Neuron (in vitro differentiated cells): ENCODE measurements around the gene MXRA5.
"Not testable (repeated sequence)": the region's sequence is repeated elsewhere in the genome, so short reads cannot be mapped to it uniquely, and the experiment has no call there.

Experiments used
- H2AFZ ChIP-seq: one replicate; pipeline ENCODE4 v1.6.1; 2013; ENCODE audit warnings: low read depth, mild to moderate bottlenecking, inconsistent platforms, low read length, moderate library complexity
- H3K27me3 ChIP-seq: one replicate; pipeline ENCODE4 v1.6.1; 2013; ENCODE audit warnings: low read length; ENCODE audit not compliant: insufficient read depth
- H3K36me3 ChIP-seq: one replicate; pipeline ENCODE4 v1.6.1; 2013; ENCODE audit warnings: low read length; ENCODE audit not compliant: insufficient read depth
- H3K4me1 ChIP-seq: one replicate; pipeline ENCODE4 v1.6.1; 2013; ENCODE audit warnings: low read length; ENCODE audit not compliant: insufficient read depth
- H3K4me3 ChIP-seq: 2 replicates; pipeline ENCODE4 v1.5.1; 2013; ENCODE audit warnings: mild to moderate bottlenecking, low read length, moderate library complexity
- H3K9me3 ChIP-seq: one replicate; pipeline ENCODE4 v1.6.1; 2013; ENCODE audit warnings: low read length

MXRA5 gene

DNA sequence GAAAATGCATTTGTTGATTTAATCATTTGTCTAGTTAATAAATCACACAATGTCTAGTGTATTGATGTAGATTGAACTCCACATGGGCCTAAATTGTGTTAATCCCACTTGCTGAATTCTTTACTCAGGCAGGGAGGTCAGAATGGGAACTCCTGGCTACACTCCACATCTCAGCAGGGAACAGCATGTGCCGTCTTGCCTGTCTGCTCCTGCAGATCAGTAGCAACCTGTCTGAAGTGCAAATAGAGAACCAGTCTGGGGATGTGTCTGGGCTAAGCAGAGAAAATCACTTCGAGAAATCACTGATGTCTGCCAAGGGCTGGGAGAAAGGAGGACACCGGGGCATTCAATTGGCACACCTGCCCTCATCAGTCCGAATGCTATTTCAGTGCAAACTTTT is 16.5 kb upstream of the MXRA5 start:
- Histone ChIP-seq H3K9me3 (no peaks in the 10 kb centered on the region), H2AFZ (no peak overlapping the region), H3K4me1 (no peaks in the 10 kb centered on the region), H3K4me3 (no peak overlapping the region), H3K36me3 (no peaks in the 10 kb centered on the region), H3K27me3 (no peaks in the 10 kb centered on the region)

DNA sequence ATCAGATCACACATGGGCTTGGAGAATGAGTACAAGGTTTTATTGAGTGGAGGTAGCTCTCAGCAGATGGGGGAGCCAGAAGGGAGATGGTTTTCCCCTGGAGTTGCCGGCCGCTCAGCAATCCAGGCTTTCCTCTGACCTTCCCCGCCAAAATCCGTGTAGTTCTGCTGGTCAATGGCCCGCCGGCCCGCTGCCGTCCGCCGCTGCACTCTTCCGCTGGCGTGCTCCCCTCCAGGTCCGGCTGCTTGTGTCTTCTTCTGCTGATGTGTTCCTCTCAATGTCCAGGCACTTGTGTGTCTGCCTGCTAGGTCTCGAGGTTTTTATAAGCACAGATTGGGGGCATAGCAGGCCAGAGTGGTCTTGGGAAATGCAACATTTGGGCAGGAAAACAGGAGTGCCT is 14.4 kb upstream of the MXRA5 start:
- no peaks in the 10 kb centered on the region for H3K36me3 ChIP-seq
- no peak overlapping the region for H3K4me3 ChIP-seq
- no peaks in the 10 kb centered on the region for H3K27me3 ChIP-seq
- no peak overlapping the region for H2AFZ ChIP-seq
- no peaks in the 10 kb centered on the region for H3K9me3 ChIP-seq
- no peaks in the 10 kb centered on the region for H3K4me1 ChIP-seq

- not testable (repeated sequence) for H3K4me3 ChIP-seq, H3K27me3 ChIP-seq, H3K9me3 ChIP-seq, H2AFZ ChIP-seq, H3K36me3 ChIP-seq, H3K4me1 ChIP-seq
These were observed 6.3 kb upstream of the MXRA5 start for GRCh38 chrX:3352741-3353140.

DNA sequence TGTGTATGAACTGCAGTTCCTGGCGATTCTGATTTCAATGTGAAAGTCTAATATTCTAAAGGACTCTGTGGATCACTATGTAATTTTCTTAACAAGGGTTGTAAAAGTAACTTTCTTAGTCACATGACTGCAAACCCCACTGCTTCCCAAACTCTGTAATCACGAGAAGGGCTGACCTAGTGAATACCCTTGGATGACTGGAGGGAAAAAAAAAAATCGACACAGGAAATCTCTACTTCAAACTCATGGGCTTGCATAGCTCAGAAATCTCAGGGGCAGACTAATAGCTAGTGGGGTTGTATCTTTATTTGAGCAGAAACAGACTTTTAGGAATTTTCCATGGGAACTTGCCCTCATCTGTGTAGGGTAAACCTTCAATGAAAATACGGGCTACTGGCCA is 4.8 kb upstream of the MXRA5 start:
- Histone ChIP-seq H3K4me3 (no peak overlapping the region), H3K9me3 (peaks cover 3% of the 10 kb centered on the region), H3K4me1 (no peaks in the 10 kb centered on the region), H2AFZ (no peak overlapping the region), H3K27me3 (peaks cover 5% of the 10 kb centered on the region), H3K36me3 (no peaks in the 10 kb centered on the region)

GRCh38 chrX:3348191-3348590 is 1.7 kb upstream of the MXRA5 start:
- peaks cover 5% of the 10 kb centered on the region for H3K27me3 ChIP-seq
- no peaks in the 10 kb centered on the region for H3K4me1 ChIP-seq
- H3K9me3 ChIP-seq: peaks cover 3% of the 10 kb centered on the region
- H2AFZ ChIP-seq: no peak overlapping the region
- H3K36me3 ChIP-seq: no peaks in the 10 kb centered on the region
- no peak overlapping the region for H3K4me3 ChIP-seq

DNA sequence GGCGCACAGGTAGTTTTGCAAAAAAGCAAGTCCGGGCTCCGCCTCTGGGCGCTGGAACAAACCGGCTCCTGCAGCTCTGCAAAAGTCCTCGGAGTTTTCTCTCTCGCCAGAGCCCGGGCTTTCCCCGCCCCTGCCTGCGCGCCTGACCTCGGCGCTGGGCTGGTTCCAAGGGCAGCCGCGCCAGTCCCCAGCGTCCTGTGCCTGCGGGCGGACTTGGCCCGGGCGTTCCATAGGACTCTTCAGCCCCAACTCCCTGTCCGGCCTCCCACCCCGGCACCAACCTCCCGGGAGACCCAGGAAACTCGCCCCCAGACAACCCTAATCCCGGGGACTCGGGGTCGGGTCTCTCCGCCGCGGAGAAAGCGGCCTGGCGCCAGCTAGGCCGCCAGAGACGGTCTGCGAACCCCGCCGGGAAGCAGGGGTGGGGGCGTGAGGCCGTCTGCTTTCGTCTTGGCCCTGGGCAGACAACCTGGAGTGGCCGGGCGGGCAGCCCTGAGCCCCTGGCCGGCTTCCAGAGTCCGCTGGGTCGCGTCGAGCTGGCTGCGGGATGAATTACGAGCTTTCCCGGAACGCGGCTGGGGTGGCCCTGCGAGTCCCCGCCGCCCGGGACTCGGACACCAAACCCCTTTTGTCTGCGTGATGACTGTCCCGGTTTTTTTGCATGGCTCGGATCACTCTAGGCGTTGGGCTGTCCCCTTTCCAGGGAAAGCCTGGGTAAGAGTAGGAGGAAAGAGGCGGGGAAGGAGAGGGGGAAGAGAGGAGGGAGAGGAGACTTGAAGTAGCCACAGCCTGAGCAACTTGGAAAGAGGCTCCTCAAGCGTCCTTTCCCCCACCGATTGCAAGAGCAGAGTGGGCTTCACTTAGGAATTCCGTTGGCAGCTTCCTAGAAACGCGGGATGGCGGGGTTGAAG is 916 bp downstream of the MXRA5 start:
- H3K9me3 ChIP-seq: peaks cover 3% of the 10 kb centered on the region
- peaks cover 2% of the 10 kb centered on the region for H3K27me3 ChIP-seq
- peak overlapping the region; percentile 77 for H2AFZ ChIP-seq
- H3K4me1 ChIP-seq: no peaks in the 10 kb centered on the region
- H3K36me3 ChIP-seq: no peaks in the 10 kb centered on the region
- peak overlapping the region; percentile 49 for H3K4me3 ChIP-seq

DNA sequence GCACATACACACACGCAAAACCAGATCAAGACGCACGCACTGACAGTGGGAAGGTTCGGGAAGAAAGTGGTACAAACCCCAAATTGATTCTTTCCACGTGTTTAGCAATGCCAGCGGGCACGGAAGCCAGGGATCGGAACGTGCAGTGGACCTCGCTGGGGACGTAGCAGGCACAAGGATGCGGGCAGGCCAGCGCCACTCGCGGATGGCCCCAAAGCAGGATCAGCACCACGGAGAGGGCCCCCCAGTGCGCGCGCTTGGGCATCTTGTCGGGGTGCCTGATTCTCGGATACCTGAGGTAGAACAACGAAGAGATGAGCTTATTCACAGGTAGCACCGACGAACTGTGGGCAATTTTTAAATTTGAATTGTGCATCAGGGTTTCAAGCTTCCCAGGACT is 2.9 kb downstream of the MXRA5 start:
- H3K27me3 ChIP-seq, H3K4me3 ChIP-seq, H3K4me1 ChIP-seq, H3K9me3 ChIP-seq, H3K36me3 ChIP-seq, H2AFZ ChIP-seq: not testable (repeated sequence)

GRCh38 chrX:3340016-3340415 is 6.4 kb downstream of the MXRA5 start:
- H2AFZ ChIP-seq: no peak overlapping the region
- H3K4me1 ChIP-seq: no peaks in the 10 kb centered on the region
- H3K4me3 ChIP-seq: no peak overlapping the region
- H3K27me3 ChIP-seq: no peaks in the 10 kb centered on the region
- H3K36me3 ChIP-seq: no peaks in the 10 kb centered on the region
- H3K9me3 ChIP-seq: no peaks in the 10 kb centered on the region

- H3K4me3 ChIP-seq: no peak overlapping the region
- no peaks in the 10 kb centered on the region for H3K4me1 ChIP-seq
- no peaks in the 10 kb centered on the region for H3K27me3 ChIP-seq
These were observed 19.8 kb downstream of the MXRA5 start for GRCh38 chrX:3326681-3327080.

DNA sequence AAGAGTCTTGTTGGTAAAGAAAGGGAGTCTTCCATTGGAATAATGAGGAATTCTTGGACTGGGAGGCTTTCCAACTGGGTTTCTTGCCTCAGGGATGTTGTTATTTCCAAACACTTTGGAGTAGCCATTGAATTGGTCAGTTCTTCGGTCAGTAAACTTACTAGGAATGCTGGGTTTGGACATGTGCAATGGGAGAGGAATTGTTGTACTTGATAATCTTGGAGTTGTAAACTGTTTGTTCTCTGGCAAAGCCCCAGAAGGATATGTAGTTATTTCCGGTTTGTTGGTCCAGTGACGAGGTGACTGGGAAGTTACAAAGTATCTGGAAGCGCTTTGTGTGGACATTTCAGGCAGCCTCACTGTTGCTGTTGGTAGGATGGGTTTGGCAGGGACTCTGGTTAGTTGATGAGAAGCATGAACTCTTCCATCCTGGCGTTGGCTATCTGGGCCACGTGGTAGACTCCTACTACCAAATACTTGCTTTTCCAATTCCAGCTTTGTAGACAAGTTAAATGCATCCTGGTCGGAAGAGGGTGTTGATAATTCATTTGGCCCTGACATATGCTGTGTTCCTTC is 25.9 kb downstream of the MXRA5 start:
- no peak overlapping the region for H2AFZ ChIP-seq
- no peaks in the 10 kb centered on the region for H3K9me3 ChIP-seq
- no peak overlapping the region for H3K4me3 ChIP-seq
- no peaks in the 10 kb centered on the region for H3K36me3 ChIP-seq
- H3K27me3 ChIP-seq: no peaks in the 10 kb centered on the region
- no peaks in the 10 kb centered on the region for H3K4me1 ChIP-seq

More at GRCh38 chrX:3326681-3327080, 19.8 kb downstream of the MXRA5 start:
- Histone ChIP-seq H2AFZ (no peak overlapping the region), H3K36me3 (no peaks in the 10 kb centered on the region), H3K9me3 (no peaks in the 10 kb centered on the region)

DNA sequence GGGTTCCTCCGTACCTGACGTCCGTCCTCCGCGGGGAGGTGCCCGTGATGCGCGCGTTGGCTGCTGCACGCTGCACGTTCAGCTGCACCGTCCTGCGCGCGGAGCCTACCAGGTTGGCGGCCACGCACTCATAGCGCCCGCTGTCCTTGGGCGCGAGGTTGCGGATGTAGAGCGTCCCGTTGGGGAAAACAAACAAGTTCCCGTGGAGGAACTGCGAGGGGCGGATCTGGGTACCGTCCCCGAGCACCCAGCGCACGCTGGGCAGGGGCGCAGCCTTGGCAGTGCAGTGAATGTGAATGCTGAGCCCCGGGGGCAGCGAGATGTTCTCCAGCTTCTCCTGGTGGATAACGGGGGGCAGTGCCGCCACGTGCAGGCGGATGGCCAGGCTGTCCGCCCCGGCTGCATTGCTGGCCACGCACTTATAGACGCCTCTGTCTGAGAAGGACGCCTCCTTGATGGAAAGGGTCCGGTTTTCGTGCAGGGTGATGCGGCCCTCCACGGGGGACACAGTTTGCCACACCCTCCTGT is 29.2 kb downstream of the MXRA5 start:
- Histone ChIP-seq H3K36me3 (no peaks in the 10 kb centered on the region), H3K4me3 (no peak overlapping the region), H3K9me3 (no peaks in the 10 kb centered on the region), H3K27me3 (no peaks in the 10 kb centered on the region), H3K4me1 (no peaks in the 10 kb centered on the region), H2AFZ (no peak overlapping the region)

GRCh38 chrX:3312109-3312508 is 34.3 kb downstream of the MXRA5 start:
- Histone ChIP-seq H2AFZ (no peak overlapping the region), H3K27me3 (no peaks in the 10 kb centered on the region), H3K4me1 (no peaks in the 10 kb centered on the region), H3K4me3 (no peak overlapping the region), H3K36me3 (no peaks in the 10 kb centered on the region), H3K9me3 (peaks cover 5% of the 10 kb centered on the region)

DNA sequence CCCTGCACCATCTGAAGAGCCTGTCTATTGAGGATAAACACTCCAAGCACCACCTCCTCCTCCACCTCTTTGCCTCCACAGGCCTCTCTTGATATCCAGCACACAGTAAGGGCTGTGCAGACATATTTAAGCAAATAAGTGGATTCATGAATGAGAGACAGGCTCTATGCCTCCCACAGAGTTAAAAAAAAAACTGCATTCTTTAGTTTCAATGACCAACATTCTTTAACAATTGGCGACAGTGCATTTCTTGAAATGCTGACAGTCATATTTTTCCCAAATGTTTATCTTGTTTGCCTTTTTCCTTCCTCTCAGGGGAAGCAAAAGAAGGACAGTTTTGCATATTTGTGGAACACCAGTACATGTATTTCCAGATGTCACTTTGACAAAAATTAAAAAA is 38.6 kb downstream of the MXRA5 start:
- Histone ChIP-seq H3K4me3 (no peak overlapping the region), H3K27me3 (no peaks in the 10 kb centered on the region), H3K9me3 (peaks cover 5% of the 10 kb centered on the region), H3K4me1 (no peaks in the 10 kb centered on the region), H2AFZ (no peak overlapping the region), H3K36me3 (no peaks in the 10 kb centered on the region)
